Ovary (tissue), 3 donors: ENCODE data around the gene GAS2L2.

Source experiments
- CTCF ChIP-seq, 3 donors: fragments of 450-650 bp in 2 of 3; fragments of 200-600 bp in 1 of 3; IDR thresholded peaks; one replicate each; pipeline versions ENCODE4 v1.5.1 to v1.8.0; 2016 to 2022; ENCODE audit warnings: antibody characterized with exemption in 3 of 3, mild to moderate bottlenecking in 1 of 3
- EP300 ChIP-seq: sonication (generic); formaldehyde crosslinking; IDR thresholded peaks from one replicate; pipeline ENCODE4 v1.6.1; 2017; ENCODE audit warnings: antibody characterized with exemption
- POLR2A ChIP-seq: fragments of 450-650 bp; IDR thresholded peaks from one replicate; pipeline ENCODE4 v1.6.1; 2017; ENCODE audit warnings: antibody characterized with exemption, mild to moderate bottlenecking, moderate library complexity
- donor health status: DM: no; HTN: no; CAD: no.

- TF ChIP-seq CTCF (IDR thresholded peaks at IDR 0.05): no peak
- TF ChIP-seq EP300: no peak
- TF ChIP-seq POLR2A: no peak
These were observed 33.9 kb upstream of the GAS2L2 start for GRCh38 chr17:35786941-35787432.
